GM12872 (cell line): ENCODE results near the gene RASSF3.

Source experiments
- CTCF ChIP-seq: IDR thresholded peaks from 3 replicates; pipeline ENCODE4 v1.5.1; 2011; ENCODE audit warnings: low read depth, mild to moderate bottlenecking, low read length, moderate library complexity; ENCODE audit not compliant: insufficient read depth

RASSF3 gene

DNA sequence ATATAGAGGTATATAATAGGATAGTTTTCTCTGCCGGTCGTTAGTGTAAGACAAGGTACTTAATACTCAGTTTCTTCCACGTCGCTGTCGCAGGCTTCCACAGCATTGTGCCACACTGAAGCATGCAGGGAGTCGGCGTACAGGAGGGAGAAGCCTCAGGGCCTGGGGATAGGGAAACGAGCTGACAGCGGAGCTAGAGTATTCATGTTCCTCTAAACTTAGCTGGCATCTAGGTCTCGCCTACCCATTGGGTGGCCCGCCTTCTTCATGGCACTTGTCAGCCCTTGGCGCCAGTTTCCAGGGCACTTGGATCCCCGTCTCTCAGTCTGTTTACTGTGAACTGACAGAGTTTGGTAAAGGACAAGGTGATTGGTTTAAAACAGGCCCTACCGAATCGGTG is 75.3 kb downstream of the RASSF3 start:
- TF ChIP-seq CTCF: no peak

DNA sequence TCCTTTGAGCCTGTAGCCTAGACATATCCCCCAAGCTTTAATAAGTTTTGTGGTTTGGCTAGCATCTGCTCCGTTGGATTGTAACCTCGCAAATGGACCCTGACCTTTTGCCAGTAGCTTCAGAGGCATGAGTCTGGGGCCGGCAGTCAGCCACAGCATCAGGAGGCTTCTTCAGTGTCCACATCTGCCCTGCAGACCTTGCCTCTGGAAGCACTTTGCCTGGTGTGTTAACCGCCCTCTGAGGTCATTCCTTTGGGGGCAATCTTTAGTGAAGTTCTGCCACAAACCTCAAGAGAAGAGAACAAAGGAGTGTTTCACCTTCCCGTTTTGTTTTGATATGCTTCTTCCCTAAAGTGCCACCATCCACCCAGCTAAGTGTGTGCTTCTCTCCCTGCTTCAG is 77.5 kb downstream of the RASSF3 start:
- no peak for TF ChIP-seq CTCF

GRCh38 chr12:64688219-64688618 is 77.9 kb downstream of the RASSF3 start:
- no peak for TF ChIP-seq CTCF

DNA sequence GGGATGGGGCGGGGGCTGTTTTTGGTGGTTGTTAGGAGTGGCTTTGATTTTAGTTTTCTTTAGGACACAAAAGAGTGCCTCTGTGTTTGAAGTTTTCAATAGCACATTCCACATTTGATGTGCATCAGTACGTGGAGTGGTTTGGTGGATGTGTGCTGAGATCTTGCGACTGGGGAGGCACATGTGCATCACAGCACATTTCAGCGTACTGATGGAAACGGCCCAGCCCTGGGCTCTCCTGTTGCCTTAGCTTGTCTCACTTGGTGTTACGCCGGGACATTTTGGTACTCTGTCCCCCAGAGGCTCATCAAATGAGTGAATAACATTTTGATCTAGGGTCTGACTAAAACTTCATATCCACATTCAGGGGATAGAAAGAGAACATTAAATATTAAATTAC is 78.4 kb downstream of the RASSF3 start:
- no peak for TF ChIP-seq CTCF

DNA sequence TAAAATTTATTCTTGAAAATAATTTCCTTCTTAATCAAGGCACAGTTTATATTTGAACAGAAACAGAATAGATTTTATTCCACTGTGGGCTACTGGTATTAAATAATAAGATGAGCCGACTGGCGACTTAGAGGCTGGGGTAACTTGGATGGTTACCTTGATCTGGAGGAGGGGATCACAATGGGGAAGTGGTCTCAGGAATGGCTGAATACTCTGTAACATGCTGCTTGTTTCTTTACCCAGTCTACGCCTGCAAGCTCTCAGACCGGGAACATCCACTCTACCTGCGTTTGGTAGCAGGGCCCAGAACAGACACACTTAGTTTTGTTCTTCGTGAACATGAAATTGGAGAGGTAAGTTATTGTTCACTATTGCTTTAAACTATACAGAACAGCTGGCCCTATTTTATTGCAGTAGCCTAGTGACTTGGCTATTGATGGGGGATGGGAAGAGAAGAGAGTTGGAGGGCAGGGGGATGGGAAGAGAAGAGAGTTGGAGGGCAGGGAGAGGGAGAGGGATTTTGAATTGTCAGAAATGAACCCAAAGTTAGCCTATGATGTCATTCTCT is 81.0 kb downstream of the RASSF3 start:
- TF ChIP-seq CTCF: no peak

- no peak for TF ChIP-seq CTCF
Measured at GRCh38 chr12:64691795-64692583, 81.7 kb downstream of the RASSF3 start.

DNA sequence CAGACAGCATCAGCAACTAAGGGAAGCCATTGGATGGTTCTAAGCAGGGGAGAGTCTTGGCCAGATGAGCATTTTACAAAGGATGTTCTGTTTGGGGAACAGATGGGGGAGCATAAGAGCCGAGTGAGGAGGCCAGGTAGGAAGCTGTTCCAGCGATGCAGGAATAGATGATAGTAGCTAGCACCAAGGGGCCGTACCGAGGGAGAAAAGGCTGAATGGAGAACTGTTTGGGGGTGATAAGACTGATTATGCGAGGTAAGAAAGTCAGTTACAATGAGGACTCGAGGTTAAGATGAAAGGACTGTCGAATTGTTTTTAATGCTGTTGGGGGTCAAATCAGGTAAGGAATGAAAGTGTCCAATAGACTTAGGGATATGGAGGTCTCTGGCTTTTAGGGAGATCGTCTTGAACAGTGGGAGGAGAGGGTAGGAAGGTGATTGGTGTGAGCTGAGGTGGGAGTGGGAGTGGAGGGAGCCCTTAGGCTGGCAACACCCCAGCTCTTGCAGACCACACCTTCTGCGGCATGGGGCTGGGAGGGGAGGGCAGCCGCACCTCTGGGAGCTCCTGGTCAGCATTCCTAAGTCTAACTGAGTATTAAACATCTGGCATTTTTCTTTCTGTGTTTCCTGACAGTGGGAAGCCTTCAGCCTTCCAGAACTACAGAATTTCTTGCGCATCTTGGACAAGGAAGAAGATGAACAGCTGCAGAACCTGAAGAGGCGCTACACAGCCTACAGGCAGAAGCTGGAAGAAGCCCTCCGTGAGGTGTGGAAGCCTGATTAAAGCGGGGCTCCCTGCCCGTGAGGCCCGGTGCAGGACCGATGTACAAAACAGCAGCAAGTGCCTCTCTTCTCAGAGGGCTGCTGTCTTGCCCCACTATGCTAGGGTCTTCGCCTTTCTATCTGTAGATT is 84.1 kb downstream of the RASSF3 start:
- no peak for TF ChIP-seq CTCF
